BJ (cell line): ENCODE measurements around the gene ARSB. TPM values are rescaled to one million over a fixed set of nuclear protein-coding genes. Genes with fewer than 3 reads are reported as not detected.

Experiments used
- CTCF ChIA-PET: fragments of 350-600 bp; formaldehyde crosslinking; extraction: SDS; loops from one replicate; lab custom pipeline; 2021; ENCODE audit warnings: antibody characterized with exemption, inconsistent platforms; lab: Yijun Ruan, JAX
- POLR2A ChIA-PET: fragments of 300-600 bp; sonication (Branson Sonifier 250); formaldehyde crosslinking; extraction: SDS; loops from one replicate; lab custom pipeline; 2021; ENCODE audit warnings: antibody characterized with exemption; lab: Charles Lee
- DNase-seq: peaks from one replicate; pipeline ENCODE4 v3.0.0-alpha.2; 2011; ENCODE audit warnings: low read depth
- H3K27me3 ChIP-seq: 2 replicates; pipeline ENCODE4 v1.6.0; 2011; ENCODE audit warnings: low read length; ENCODE audit not compliant: control insufficient read depth, insufficient read depth
- H3K36me3 ChIP-seq: 2 replicates; pipeline ENCODE4 v1.5.1; 2011; ENCODE audit warnings: low read length; ENCODE audit not compliant: control insufficient read depth, insufficient read depth
- H3K4me3 ChIP-seq: 2 replicates; pipeline ENCODE4 v1.5.1; 2011; ENCODE audit warnings: low read depth, mild to moderate bottlenecking, control low read depth, low read length
- CTCF ChIP-seq: IDR thresholded peaks from 2 replicates; pipeline ENCODE4 v1.5.1; 2011; ENCODE audit warnings: low read depth, mild to moderate bottlenecking, control low read depth, inconsistent platforms, low read length, moderate library complexity; ENCODE audit not compliant: insufficient read depth
- polyA plus RNA-seq: library from polyadenylated mRNA; depleted of rRNA; stranded (reverse); fragments of >200 nt; gene quantifications from 2 replicates; pipeline ENCODE4 v1.2.3, GENCODE V29; 2011

The ARSB gene
- polyA plus RNA-seq, 1 experiment: 26.7 TPM

- Histone ChIP-seq H3K36me3 (no peaks in the 10 kb centered on the region), H3K27me3 (no peaks in the 10 kb centered on the region), H3K4me3 (no peak overlapping the region)
- no peak for DNase-seq
- CTCF ChIA-PET: interaction anchor here (0.9 to 1.3 kb wide), 2 partner anchors 12 to 162 kb away, joined by 3 read pairs; no protein-coding TSS in a partner anchor
- TF ChIP-seq CTCF: no peak
- POLR2A ChIA-PET: no interaction called here
Measured at GRCh38 chr5:78809444-78809843, 175.7 kb downstream of the ARSB start.

GRCh38 chr5:78808818-78809217, 176.3 kb downstream of the ARSB start:
- CTCF ChIA-PET: interaction anchor here (0.9 kb wide), 1 partner anchor 11 kb away, joined by 3 read pairs; no protein-coding TSS in a partner anchor
- POLR2A ChIA-PET: no interaction called here
- H3K27me3 ChIP-seq: no peaks in the 10 kb centered on the region

GRCh38 chr5:78808380-78808779, 176.7 kb downstream of the ARSB start:
- ChIA-PET CTCF (no interaction called here), POLR2A (no interaction called here)
- Histone ChIP-seq H3K27me3 (no peaks in the 10 kb centered on the region), H3K4me3 (no peak overlapping the region), H3K36me3 (no peaks in the 10 kb centered on the region)
- no peak for TF ChIP-seq CTCF
- no peak for DNase-seq

More at GRCh38 chr5:78808818-78809217, 176.3 kb downstream of the ARSB start:
- no peak for DNase-seq
- H3K36me3 ChIP-seq: no peaks in the 10 kb centered on the region
- no peak for TF ChIP-seq CTCF
- H3K4me3 ChIP-seq: no peak overlapping the region

GRCh38 chr5:78806544-78806943, 178.6 kb downstream of the ARSB start:
- Histone ChIP-seq H3K4me3 (no peak overlapping the region), H3K36me3 (no peaks in the 10 kb centered on the region), H3K27me3 (no peaks in the 10 kb centered on the region)
- peak; percentile 81 for DNase-seq
- TF ChIP-seq CTCF: no peak
- ChIA-PET CTCF (no interaction called here), POLR2A (interaction anchor here (0.6 kb wide), 1 partner anchor 217 kb away, joined by 3 read pairs; no protein-coding TSS in a partner anchor)

- TF ChIP-seq CTCF: no peak
- H3K36me3 ChIP-seq: no peaks in the 10 kb centered on the region
- DNase-seq: no peak
- no peak overlapping the region for H3K4me3 ChIP-seq
- ChIA-PET POLR2A (no interaction called here), CTCF (interaction anchor here (1.2 kb wide), 1 partner anchor 10 kb away, joined by 3 read pairs; no protein-coding TSS in a partner anchor)
- no peaks in the 10 kb centered on the region for H3K27me3 ChIP-seq
Measured at GRCh38 chr5:78805474-78806124, 179.5 kb downstream of the ARSB start.
